H1 (cell line): ENCODE data around the gene HILPDA. TPM values are rescaled to one million over a fixed set of nuclear protein-coding genes. Genes with fewer than 3 reads are reported as not detected.

ENCODE experiments used
- CHD1 ChIP-seq: IDR thresholded peaks from 2 replicates; pipeline ENCODE4 v1.6.1; 2012; ENCODE audit warnings: low read depth, low read length, improper control_type of control experiment
- EP300 ChIP-seq, 2 experiments: IDR thresholded peaks; 1 replicate in 1 of 2; 2 replicates in 1 of 2; pipeline ENCODE4 v1.6.1; 2011 to 2012; ENCODE audit warnings: low read depth in 2 of 2, low read length in 2 of 2, mild to moderate bottlenecking in 2 of 2, borderline replicate concordance in 1 of 2, inconsistent platforms in 1 of 2, moderate library complexity in 1 of 2
- HDAC6 ChIP-seq: IDR thresholded peaks from one replicate; pipeline ENCODE4 v1.7.1; 2012; ENCODE audit warnings: low read depth, mild to moderate bottlenecking, inconsistent platforms, low read length, moderate library complexity
- RAD21 ChIP-seq, 2 experiments: IDR thresholded peaks in 1 of 2; conservative IDR thresholded peaks in 1 of 2; 2 replicates each; pipeline ENCODE4 v1.6.1; 2011; ENCODE audit warnings: low read depth in 2 of 2, low read length in 2 of 2, improper control_type of control experiment in 1 of 2, inconsistent platforms in 1 of 2, mild to moderate bottlenecking in 1 of 2, moderate library complexity in 1 of 2
- RBBP5 ChIP-seq: IDR thresholded peaks from 2 replicates; pipeline ENCODE4 v1.7.1; 2012; ENCODE audit warnings: low read depth, mild to moderate bottlenecking, inconsistent platforms, low read length, moderate library complexity, borderline replicate concordance
- SIRT6 ChIP-seq: IDR thresholded peaks from one replicate; pipeline ENCODE4 v1.7.1; 2012; ENCODE audit warnings: low read length, inconsistent platforms
- SP4 ChIP-seq: IDR thresholded peaks from 2 replicates; pipeline ENCODE4 v1.6.1; 2012; ENCODE audit warnings: low read length, inconsistent platforms
- polyA plus RNA-seq, 7 experiments: library from polyadenylated mRNA; depleted of rRNA in 3 of 7; stranded (reverse) in 5 of 7; unstranded in 2 of 7; fragments of >200 nt in 5 of 7; fragments of 200-250 nt in 2 of 7; gene quantifications; 1 replicate in 5 of 7; 2 replicates in 1 of 7; 4 replicates in 1 of 7; pipeline versions ENCODE4 v1.2.1 to v1.2.3, GENCODE V29; 2011 to 2013; ENCODE audit warnings: missing spikeins in 2 of 7, mixed read lengths in 2 of 7
- total RNA-seq: library from RNA; stranded (reverse); fragmentation: NEBNext Ultra II Directional; extraction: Animal tissue kit (Norgen Biotek cat#: 25700); gene quantifications from 2 replicates; pipeline ENCODE4 v1.2.1, GENCODE V29; 2021
- TF ChIP-seq, protein P1 (sequence below): fragments of 300-600 bp; sonication (generic); IDR thresholded peaks from 2 replicates; pipeline ENCODE4 v1.7.1; 2012; ENCODE audit warnings: low read length, moderate library complexity, mild to moderate bottlenecking, inconsistent platforms; ENCODE audit not compliant: insufficient replicate concordance
- TF ChIP-seq, protein P2 (sequence below), 3 experiments: IDR thresholded peaks; 1 replicate in 2 of 3; 2 replicates in 1 of 3; pipeline versions ENCODE4 v1.5.1 to v1.6.1; 2011; ENCODE audit warnings: low read length in 3 of 3, mild to moderate bottlenecking in 3 of 3, inconsistent platforms in 2 of 3, low read depth in 1 of 3, moderate library complexity in 1 of 3; ENCODE audit not compliant: insufficient read depth in 1 of 3; ENCODE audit errors: control extremely low read depth in 1 of 3

The HILPDA gene
- total and polyA plus RNA-seq, 2 of the 8 experiments (the other 6 are each of a cell fraction or from before 2014, with no cell fraction given) = 35.6 to 80.0 TPM

DNA sequence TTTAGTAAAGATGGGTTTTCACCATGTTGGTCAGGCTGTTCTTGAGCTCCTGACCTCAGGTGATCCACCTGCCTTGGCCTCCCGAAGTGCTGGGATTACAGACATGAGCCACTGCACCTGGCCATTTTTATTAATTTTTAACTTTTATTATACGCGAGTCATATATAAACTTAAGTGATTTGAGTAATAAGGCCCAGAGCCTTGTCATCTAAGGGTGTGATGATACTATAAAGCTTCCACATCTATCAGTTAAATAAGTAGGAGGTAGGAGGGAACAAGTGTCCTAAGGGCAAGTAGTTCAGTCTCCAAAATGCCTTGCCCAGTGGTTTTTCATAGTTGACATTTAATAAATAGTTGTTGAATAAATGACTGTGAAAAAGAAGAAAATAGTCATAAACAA lies 13.3 kb upstream of the HILPDA start (continued):
- TF ChIP-seq, protein P1, sequence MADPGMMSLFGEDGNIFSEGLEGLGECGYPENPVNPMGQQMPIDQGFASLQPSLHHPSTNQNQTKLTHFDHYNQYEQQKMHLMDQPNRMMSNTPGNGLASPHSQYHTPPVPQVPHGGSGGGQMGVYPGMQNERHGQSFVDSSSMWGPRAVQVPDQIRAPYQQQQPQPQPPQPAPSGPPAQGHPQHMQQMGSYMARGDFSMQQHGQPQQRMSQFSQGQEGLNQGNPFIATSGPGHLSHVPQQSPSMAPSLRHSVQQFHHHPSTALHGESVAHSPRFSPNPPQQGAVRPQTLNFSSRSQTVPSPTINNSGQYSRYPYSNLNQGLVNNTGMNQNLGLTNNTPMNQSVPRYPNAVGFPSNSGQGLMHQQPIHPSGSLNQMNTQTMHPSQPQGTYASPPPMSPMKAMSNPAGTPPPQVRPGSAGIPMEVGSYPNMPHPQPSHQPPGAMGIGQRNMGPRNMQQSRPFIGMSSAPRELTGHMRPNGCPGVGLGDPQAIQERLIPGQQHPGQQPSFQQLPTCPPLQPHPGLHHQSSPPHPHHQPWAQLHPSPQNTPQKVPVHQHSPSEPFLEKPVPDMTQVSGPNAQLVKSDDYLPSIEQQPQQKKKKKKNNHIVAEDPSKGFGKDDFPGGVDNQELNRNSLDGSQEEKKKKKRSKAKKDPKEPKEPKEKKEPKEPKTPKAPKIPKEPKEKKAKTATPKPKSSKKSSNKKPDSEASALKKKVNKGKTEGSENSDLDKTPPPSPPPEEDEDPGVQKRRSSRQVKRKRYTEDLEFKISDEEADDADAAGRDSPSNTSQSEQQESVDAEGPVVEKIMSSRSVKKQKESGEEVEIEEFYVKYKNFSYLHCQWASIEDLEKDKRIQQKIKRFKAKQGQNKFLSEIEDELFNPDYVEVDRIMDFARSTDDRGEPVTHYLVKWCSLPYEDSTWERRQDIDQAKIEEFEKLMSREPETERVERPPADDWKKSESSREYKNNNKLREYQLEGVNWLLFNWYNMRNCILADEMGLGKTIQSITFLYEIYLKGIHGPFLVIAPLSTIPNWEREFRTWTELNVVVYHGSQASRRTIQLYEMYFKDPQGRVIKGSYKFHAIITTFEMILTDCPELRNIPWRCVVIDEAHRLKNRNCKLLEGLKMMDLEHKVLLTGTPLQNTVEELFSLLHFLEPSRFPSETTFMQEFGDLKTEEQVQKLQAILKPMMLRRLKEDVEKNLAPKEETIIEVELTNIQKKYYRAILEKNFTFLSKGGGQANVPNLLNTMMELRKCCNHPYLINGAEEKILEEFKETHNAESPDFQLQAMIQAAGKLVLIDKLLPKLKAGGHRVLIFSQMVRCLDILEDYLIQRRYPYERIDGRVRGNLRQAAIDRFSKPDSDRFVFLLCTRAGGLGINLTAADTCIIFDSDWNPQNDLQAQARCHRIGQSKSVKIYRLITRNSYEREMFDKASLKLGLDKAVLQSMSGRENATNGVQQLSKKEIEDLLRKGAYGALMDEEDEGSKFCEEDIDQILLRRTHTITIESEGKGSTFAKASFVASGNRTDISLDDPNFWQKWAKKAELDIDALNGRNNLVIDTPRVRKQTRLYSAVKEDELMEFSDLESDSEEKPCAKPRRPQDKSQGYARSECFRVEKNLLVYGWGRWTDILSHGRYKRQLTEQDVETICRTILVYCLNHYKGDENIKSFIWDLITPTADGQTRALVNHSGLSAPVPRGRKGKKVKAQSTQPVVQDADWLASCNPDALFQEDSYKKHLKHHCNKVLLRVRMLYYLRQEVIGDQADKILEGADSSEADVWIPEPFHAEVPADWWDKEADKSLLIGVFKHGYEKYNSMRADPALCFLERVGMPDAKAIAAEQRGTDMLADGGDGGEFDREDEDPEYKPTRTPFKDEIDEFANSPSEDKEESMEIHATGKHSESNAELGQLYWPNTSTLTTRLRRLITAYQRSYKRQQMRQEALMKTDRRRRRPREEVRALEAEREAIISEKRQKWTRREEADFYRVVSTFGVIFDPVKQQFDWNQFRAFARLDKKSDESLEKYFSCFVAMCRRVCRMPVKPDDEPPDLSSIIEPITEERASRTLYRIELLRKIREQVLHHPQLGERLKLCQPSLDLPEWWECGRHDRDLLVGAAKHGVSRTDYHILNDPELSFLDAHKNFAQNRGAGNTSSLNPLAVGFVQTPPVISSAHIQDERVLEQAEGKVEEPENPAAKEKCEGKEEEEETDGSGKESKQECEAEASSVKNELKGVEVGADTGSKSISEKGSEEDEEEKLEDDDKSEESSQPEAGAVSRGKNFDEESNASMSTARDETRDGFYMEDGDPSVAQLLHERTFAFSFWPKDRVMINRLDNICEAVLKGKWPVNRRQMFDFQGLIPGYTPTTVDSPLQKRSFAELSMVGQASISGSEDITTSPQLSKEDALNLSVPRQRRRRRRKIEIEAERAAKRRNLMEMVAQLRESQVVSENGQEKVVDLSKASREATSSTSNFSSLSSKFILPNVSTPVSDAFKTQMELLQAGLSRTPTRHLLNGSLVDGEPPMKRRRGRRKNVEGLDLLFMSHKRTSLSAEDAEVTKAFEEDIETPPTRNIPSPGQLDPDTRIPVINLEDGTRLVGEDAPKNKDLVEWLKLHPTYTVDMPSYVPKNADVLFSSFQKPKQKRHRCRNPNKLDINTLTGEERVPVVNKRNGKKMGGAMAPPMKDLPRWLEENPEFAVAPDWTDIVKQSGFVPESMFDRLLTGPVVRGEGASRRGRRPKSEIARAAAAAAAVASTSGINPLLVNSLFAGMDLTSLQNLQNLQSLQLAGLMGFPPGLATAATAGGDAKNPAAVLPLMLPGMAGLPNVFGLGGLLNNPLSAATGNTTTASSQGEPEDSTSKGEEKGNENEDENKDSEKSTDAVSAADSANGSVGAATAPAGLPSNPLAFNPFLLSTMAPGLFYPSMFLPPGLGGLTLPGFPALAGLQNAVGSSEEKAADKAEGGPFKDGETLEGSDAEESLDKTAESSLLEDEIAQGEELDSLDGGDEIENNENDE = no peak
- TF ChIP-seq SIRT6 (no peak), SP4 (no peak), HDAC6 (no peak), CHD1 (no peak), RBBP5 (no peak), RAD21 (IDR thresholded peaks at IDR 0.05 in 1 of 2, conservative IDR thresholded peaks at IDR 0.05 in 1 of 2; ENCODE audit: low read depth in 2 of 2, low read length in 2 of 2) (no peak), EP300 (IDR thresholded peaks at IDR 0.05; ENCODE audit: borderline replicate concordance in 1 of 2, low read depth in 2 of 2, low read length in 2 of 2) (no peak)
- TF ChIP-seq, protein P2, sequence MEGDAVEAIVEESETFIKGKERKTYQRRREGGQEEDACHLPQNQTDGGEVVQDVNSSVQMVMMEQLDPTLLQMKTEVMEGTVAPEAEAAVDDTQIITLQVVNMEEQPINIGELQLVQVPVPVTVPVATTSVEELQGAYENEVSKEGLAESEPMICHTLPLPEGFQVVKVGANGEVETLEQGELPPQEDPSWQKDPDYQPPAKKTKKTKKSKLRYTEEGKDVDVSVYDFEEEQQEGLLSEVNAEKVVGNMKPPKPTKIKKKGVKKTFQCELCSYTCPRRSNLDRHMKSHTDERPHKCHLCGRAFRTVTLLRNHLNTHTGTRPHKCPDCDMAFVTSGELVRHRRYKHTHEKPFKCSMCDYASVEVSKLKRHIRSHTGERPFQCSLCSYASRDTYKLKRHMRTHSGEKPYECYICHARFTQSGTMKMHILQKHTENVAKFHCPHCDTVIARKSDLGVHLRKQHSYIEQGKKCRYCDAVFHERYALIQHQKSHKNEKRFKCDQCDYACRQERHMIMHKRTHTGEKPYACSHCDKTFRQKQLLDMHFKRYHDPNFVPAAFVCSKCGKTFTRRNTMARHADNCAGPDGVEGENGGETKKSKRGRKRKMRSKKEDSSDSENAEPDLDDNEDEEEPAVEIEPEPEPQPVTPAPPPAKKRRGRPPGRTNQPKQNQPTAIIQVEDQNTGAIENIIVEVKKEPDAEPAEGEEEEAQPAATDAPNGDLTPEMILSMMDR (IDR thresholded peaks at IDR 0.05; ENCODE audit: control extremely low read depth in 1 of 3, insufficient read depth in 1 of 3, low read depth in 1 of 3, low read length in 3 of 3) = no peak
